GM18505 (cell line): Measurements from ENCODE around the gene SMG1.
A peak's percentile ranks its signal among the peaks of the same experiment; 100 is the strongest.

Experiments
- ATAC-seq: cut with Tn5 transposase; IDR thresholded peaks from one replicate; pipeline ENCODE4 v1.9.1; 2021; ENCODE audit not compliant: unreplicated experiment
- POLR2A ChIP-seq: IDR thresholded peaks from 4 replicates; pipeline ENCODE4 v1.6.1; 2011; ENCODE audit warnings: borderline replicate concordance; ENCODE audit not compliant: insufficient read depth, insufficient read length; ENCODE audit errors: extremely low read depth

The SMG1 gene

DNA sequence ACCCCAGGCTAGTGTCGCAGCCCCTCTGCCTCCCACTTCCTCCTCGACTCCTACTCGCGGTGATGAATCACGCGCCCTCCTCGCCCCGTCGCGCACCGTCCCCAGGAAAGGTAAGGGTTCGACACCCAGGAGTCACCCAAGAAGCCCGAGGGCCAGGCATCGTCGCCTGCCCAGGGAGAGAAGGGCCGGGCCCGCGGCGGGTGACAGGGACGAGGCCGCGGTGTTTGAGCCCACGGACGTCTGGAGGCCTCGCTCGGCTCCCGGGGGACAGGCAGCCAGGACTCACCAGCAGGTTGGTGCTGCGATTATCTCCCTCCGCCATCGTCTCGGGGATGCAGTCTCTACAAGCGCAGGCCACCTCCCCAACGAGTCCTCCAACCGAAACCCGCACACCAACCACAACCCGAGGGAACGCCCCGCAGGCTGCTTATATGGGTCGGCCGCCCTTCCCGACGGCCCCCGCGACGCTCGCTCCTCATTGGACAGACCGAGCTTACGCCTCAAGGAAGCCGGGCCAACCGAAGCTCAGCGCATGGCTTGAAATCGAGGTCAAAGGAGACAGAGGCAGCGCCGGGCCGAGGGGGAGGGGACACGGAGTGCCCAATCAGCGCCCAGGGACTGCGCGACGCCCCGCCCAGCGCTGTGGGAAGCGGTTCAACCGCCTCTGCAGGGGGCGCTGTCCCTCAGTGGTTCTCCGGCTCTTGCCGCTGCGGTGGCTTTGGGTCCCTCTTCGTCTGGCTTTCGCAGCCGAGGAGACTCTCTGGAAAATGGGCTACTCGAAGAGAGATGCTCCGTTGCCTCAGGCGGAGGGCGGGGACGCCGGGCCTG is 124.8 kb downstream of the SMG1 start, which contains the start of gene ARL6IP1:
Gene ARL6IP1, minus strand, starts transcription at position 405 of the 828 bp plus-strand sequence. Its CDS starts 83 bp downstream, at position 322.
- peak; percentile 99 for TF ChIP-seq POLR2A
- ATAC-seq = peak; percentile 90

DNA sequence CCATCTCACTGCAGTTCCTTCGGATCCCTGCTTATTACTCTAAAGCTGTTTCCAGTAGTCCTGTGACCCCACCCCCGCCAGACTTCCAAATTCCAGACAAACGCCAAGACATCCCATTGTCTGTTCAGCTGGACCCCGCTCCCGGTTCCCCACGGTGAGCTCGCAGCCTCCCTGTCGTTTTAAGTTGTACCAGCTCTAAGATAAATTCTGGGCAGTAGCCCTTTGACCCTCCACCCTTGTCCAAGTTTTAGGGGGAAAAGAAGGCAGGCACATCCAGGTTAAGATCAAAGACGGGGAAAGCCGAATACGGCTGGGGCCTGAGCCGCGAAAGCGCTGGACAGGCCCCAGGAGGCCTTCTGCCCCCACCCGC is 125.4 kb downstream of the SMG1 start:
- no peak for ATAC-seq
- TF ChIP-seq POLR2A = no peak

DNA sequence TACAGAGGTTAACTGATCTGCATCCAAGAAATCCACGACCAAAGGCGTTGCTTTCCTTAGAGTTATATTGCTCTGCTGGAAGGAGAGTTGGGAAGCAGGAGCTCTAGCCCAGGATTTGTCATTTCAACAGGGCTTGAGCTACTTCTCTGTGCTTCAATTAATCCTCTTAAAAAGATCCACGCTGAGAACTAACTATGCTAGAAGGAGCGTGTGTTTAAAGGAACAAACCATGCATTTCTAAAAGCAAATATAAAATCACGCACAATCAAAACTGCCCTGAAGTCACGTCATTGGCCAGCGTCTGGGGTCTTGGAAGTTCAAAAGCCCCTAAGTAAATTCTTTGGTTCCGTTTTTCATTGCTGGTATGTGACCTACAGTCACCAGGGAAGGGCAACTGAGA is 125.9 kb downstream of the SMG1 start:
- ATAC-seq = no peak
- TF ChIP-seq POLR2A = no peak

DNA sequence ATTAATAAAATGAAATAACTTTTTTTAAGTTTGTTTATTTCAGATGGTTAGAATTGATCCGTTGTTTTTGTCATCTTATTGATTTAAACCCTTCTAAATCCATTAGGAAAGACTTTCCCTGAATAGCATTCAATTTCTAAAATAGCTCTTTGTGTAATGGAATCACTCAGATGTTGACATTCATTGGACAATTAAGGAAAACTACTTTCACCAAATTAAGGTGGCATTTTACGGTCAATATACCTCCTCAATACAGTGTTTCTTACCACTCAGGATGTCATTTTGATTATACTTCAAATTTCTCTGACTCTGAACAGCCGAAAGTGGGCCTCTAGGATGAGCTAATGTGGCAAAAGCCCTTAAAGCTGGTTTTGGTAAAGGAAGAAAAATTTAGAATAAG is 126.7 kb downstream of the SMG1 start:
- TF ChIP-seq POLR2A = no peak
- no peak for ATAC-seq

DNA sequence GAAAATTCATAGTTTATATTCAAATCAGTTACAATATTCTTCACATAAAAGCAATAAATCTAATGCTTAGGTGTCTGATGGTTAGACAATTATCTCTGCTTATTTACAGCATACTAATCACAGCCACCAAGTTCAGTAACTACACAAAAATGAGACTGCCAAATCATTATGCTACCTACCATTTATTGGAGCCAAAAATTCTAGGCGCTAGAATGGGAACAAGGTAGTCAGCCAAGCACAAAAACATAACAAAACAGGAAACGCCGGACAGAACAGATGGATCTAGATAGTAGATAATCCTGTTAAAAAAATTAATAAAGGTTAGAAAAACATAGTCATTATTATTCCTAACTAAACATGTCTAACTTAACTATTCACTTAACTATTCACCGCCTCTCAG is 128.5 kb downstream of the SMG1 start:
- no peak for ATAC-seq
- no peak for TF ChIP-seq POLR2A

DNA sequence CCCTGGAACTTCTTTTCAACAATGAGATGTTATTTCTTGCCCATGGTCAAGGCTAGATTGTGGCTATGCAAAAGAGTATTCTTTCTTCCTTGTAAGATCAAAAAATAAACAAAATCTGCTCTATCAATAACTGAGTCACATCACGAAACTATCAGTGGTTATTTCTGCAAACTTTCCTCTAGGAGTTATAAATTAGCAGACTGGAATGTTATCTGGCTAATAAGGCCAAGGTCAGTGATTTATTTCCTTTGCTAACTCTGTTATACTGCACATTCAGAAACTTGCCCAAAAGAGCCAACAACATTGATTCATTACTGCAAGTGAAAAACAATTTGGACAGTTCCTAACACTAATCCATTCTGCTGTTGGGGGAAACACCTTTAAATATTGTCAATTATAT is 129.8 kb downstream of the SMG1 start:
- ATAC-seq = no peak
- TF ChIP-seq POLR2A = no peak

DNA sequence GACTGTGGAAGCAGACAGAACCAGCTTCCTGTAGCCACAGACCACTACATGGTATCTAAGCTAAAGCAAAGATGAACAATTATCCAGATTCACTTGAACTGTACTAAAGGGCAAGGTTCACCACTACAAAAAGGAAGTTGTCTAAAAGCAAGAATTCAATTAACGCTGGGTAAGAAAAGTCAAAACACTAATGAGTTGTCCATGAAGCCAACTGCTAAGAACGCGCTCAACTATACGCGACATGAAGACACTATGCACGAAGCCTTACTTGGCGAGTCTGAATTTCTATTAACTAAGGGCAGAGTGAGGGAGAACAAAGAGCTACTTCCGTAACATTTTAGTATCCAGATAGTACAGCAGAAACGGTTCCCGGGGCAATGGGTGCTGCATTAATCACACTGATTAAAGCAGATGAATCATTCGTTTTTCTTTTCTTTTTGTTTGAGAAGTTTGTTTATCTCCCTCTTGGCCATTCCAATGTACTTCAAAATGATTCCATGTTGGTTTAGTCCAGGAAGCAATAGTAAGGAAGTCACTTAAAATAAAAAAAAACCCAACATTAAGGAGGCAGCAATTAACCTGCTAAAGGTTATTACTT is 133.3 kb downstream of the SMG1 start:
- no peak for TF ChIP-seq POLR2A
- no peak for ATAC-seq

DNA sequence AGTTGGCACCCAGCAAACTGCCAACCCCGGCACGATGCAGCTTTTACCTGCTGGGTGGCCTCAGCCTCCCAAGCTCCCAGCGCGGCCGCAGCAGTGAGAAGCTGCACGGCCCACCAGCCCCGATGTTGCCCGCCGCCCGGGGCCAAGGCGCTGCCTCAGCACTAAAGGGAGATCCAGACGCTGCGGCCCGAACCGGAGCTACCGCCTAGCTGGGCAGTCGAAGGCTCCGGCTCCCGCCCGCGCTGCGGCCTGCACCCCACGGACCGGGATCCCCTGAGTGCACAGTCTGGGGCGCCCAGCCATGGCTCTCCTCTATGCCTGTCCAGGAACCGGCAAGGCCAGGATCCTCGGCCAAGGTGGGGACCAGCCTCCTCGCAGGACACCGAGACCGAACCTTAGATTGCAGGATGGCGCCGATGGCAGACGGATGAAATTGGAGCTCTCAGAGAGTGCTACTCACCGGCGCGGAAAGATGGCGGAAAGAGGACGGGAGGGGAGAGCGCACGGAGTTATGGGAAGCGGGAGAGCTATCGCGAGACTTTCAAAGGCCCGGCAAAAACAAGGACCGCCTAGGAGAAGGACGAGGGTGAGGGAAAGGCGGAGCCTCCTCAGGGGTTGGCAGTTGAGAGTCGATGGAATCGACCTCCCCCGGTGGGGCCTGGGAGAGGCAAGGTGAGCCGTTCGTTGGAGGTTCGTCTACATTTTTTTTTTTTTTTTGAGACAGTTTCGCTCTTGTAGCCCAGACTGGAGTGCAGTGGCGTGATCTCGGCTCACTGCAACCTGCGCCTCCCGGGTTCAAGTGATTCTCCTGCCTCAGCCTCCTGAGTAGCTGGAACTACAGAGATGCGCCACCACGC is 136.1 kb downstream of the SMG1 start, which contains the start of gene RPS15A:
Gene RPS15A, minus strand, starts transcription at position 485 of the 857 bp plus-strand sequence. CDS start 1,221 bp downstream, outside the sequence.
- peak; percentile 98 for TF ChIP-seq POLR2A
- peak; percentile 84 for ATAC-seq

DNA sequence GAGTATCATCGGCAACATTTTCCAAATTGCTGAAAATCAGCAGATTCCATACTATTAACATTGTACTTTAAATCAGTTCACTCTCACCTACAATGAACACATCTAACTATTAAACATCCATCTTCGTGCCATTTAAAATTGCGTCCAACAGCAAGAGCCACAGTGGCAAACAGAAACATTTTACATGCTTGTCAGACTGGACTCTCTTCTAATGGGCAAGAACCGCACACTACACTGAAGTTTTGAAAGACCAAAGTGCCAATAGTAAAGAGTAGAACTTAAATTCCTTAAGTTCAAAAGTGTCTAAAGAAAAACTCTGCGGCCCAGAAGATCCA is 136.7 kb downstream of the SMG1 start:
- ATAC-seq = no peak
- TF ChIP-seq POLR2A = no peak

DNA sequence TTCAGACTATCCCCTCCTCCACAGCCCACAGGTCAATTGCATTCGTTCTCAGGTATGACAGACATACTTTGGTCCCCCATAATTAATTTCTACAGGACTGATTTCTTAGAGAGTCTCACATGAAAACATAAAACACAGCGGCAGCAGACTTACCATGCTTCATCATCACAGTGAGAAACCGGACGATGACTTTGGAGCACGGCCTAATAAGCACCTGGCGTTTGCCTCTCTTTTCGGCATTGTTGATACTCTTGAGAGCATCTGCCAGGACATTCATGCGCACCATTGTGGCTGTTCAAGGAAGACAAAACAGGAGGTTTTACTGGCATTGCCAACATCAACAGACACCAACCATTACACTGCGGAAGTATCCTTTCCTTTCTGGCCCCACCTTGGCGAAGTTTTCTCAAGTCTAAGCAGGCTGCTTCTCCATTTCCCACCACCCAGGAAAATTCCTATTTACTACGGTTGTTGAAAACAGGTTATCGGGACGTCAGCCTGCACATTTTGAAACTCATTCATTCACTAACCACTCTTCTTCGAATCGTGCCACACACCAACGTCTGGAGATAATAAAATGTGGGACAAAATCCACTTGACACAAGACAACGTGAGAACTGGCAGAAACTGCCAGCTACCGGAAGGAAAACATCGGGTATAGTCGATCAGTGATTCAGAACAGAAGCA is 137.2 kb downstream of the SMG1 start:
- no peak for TF ChIP-seq POLR2A
- no peak for ATAC-seq

DNA sequence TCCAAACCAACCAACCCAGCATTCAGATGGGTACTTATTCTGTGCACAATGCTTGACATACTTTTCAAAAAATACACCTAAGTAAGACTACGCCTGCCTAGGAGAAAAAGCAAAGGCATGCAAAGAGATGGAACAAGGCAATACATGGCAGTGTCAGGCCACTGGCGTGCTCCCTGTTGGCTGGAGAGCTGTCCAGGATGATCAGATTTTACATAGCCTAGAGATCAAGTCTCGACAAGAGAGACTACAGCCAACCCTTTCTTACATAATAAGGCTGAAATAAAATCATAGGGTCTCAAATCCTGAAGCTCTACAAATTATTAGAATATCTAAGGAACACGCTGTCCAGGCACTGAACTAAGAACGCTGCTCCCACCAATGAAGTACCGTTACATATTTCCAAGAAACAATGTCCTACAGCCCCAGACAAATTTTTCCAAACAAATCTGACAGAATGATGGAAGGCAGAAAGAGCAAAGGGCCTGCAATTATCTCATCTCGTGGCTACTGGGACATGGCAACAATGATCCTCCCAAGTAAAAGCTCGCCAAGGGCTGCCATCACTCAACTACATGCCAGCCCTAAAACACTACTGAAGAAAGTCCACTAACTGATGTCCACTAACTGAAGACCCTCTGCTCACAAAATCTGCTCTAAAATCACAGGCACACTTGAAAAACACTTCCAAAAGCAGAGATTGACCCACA is 141.1 kb downstream of the SMG1 start:
- TF ChIP-seq POLR2A = no peak
- no peak for ATAC-seq
